Adipose tissue (tissue), 3 donors: ENCODE data around the gene NEK11. TPM values are rescaled to one million over a fixed set of nuclear protein-coding genes. Genes with fewer than 3 reads are reported as not detected.

ENCODE experiments used
- polyA plus RNA-seq, 3 donors: library from polyadenylated mRNA; stranded (reverse); fragments of 200-250 nt; gene quantifications; one replicate each; pipeline ENCODE4 v1.2.3, GENCODE V29; 2013
- donor health status: healthy with polysubstance abuse.
- donor health status: Bipolar disorder and iron deficiency.
- donor health status: healthy.

Gene NEK11
- polyA plus RNA-seq, 3 donors = 1.8 to 3.3 (median 2.6) TPM

Other genes with a start within 250 kb of the NEK11 start
- gene ATP2C1, start 132.8 kb upstream of the NEK11 start, polyA plus RNA-seq = 10 to 100 TPM; 21.5 to 38.9 (median 26.0) TPM
- gene ASTE1, start 52 bp upstream of the NEK11 start, polyA plus RNA-seq = 1 to 10 TPM; 2.6 to 2.8 (median 2.7) TPM